ENCODE results near the gene CTBP2. TPM values are rescaled to one million over a fixed set of nuclear protein-coding genes. Genes with fewer than 3 reads are reported as not detected.

Gene CTBP2
- total RNA-seq, 4 donors from 2014 or later: 69.7 to 125 (median 84.7) TPM

GRCh38 chr10:124977161-124977560 lies 183.2 kb downstream of the CTBP2 start:
- Histone ChIP-seq H3K9me3 (no peaks in the 10 kb centered on the region), H3K27me3 (no peaks in the 10 kb centered on the region), H3K4me1 (peaks cover 4 to 12% (median 9%) of the 10 kb centered on the region in 4 donors), H3K4me3 (no peak overlapping the region), H3K27ac (replicated peaks in 1 of 4) (no peak overlapping the region), H3K36me3 (peaks cover 16 to 37% (median 27%) of the 10 kb centered on the region in 4 donors)
- intact Hi-C loops (cut with DNase I): no loop called here
- no peak for DNase-seq (ENCODE audit: extremely low spot score)
- no peak for TF ChIP-seq CTCF (IDR thresholded peaks at IDR 0.05)
- WGBS: 94% methylated on average over 3 of the region's 3 CpGs

GRCh38 chr10:124975977-124976514 lies 184.3 kb downstream of the CTBP2 start:
- Histone ChIP-seq H3K27ac (replicated peaks in 1 of 4) (no peak overlapping the region), H3K4me3 (no peak overlapping the region), H3K4me1 (peaks cover 10 to 23% (median 18%) of the 10 kb centered on the region in 4 donors), H3K9me3 (no peaks in the 10 kb centered on the region), H3K27me3 (no peaks in the 10 kb centered on the region), H3K36me3 (peaks cover 8 to 31% (median 23%) of the 10 kb centered on the region in 4 donors)
- 81% methylated on average over 5 of the region's 5 CpGs for WGBS
- no peak for DNase-seq (ENCODE audit: extremely low spot score)
- intact Hi-C loops (cut with DNase I): no loop called here
- TF ChIP-seq CTCF (IDR thresholded peaks at IDR 0.05) (no peak), POLR2A (IDR thresholded peaks at IDR 0.05; ENCODE audit: low read depth) (no peak), POLR2AphosphoS5 (IDR thresholded peaks at IDR 0.05) (no peak), EP300 (IDR thresholded peaks at IDR 0.05) (no peak)

GRCh38 chr10:124974131-124974530 lies 186.2 kb downstream of the CTBP2 start:
- 87% methylated on average over 5 of the region's 5 CpGs for WGBS
- no peak for DNase-seq (ENCODE audit: extremely low spot score)
- H3K4me1 ChIP-seq: peaks cover 20 to 38% (median 31%) of the 10 kb centered on the region in 4 donors
- H3K4me3 ChIP-seq: no peak overlapping the region
- intact Hi-C loops (cut with DNase I): no loop called here
- H3K27ac ChIP-seq (replicated peaks in 1 of 4): no peak overlapping the region
- H3K36me3 ChIP-seq: peaks cover 8 to 35% (median 25%) of the 10 kb centered on the region in 4 donors
- no peak for TF ChIP-seq CTCF (IDR thresholded peaks at IDR 0.05)
- no peak for TF ChIP-seq POLR2AphosphoS5 (IDR thresholded peaks at IDR 0.05)
- TF ChIP-seq POLR2A (IDR thresholded peaks at IDR 0.05; ENCODE audit: low read depth): no peak
- no peak for TF ChIP-seq EP300 (IDR thresholded peaks at IDR 0.05)
- no peaks in the 10 kb centered on the region for H3K9me3 ChIP-seq
- H3K27me3 ChIP-seq: no peaks in the 10 kb centered on the region

- Histone ChIP-seq H3K27ac (replicated peaks in 1 of 4) (no peak overlapping the region), H3K4me1 (peaks cover 18 to 29% (median 24%) of the 10 kb centered on the region in 4 donors), H3K36me3 (peaks cover 8 to 42% (median 28%) of the 10 kb centered on the region in 4 donors), H3K4me3 (no peak overlapping the region), H3K27me3 (no peaks in the 10 kb centered on the region), H3K9me3 (no peaks in the 10 kb centered on the region)
- 86% methylated on average over 7 of the region's 7 CpGs for WGBS
- intact Hi-C loops (cut with DNase I): no loop called here
- no peak for TF ChIP-seq POLR2AphosphoS5 (IDR thresholded peaks at IDR 0.05)
- TF ChIP-seq CTCF (IDR thresholded peaks at IDR 0.05): no peak
- TF ChIP-seq EP300 (IDR thresholded peaks at IDR 0.05): no peak
- TF ChIP-seq POLR2A (IDR thresholded peaks at IDR 0.05; ENCODE audit: low read depth): no peak
- DNase-seq (ENCODE audit: extremely low spot score): no peak
Observed at GRCh38 chr10:124972637-124973036, 187.7 kb downstream of the CTBP2 start.

GRCh38 chr10:124971276-124971675 lies 189.1 kb downstream of the CTBP2 start:
- Histone ChIP-seq H3K4me3 (no peak overlapping the region), H3K27ac (replicated peaks in 1 of 4) (peak overlapping the region; percentile 35 to 63 (median 49)), H3K9me3 (no peaks in the 10 kb centered on the region), H3K4me1 (peaks cover 18 to 28% (median 24%) of the 10 kb centered on the region in 4 donors), H3K36me3 (peaks cover 8 to 49% (median 32%) of the 10 kb centered on the region in 4 donors), H3K27me3 (no peaks in the 10 kb centered on the region)
- no peak for TF ChIP-seq EP300 (IDR thresholded peaks at IDR 0.05)
- TF ChIP-seq POLR2AphosphoS5 (IDR thresholded peaks at IDR 0.05): no peak
- no peak for TF ChIP-seq POLR2A (IDR thresholded peaks at IDR 0.05; ENCODE audit: low read depth)
- TF ChIP-seq CTCF (IDR thresholded peaks at IDR 0.05): no peak
- DNase-seq (ENCODE audit: extremely low spot score): no peak
- WGBS: 22% methylated on average over 2 of the region's 2 CpGs
- intact Hi-C loops (cut with DNase I): no loop called here
